ENCODE data around the gene GDF10. TPM values are rescaled to one million over a fixed set of nuclear protein-coding genes. Genes with fewer than 3 reads are reported as not detected.

The GDF10 gene
- total RNA-seq, 1 donor from 2014 or later: 0.74 TPM

DNA sequence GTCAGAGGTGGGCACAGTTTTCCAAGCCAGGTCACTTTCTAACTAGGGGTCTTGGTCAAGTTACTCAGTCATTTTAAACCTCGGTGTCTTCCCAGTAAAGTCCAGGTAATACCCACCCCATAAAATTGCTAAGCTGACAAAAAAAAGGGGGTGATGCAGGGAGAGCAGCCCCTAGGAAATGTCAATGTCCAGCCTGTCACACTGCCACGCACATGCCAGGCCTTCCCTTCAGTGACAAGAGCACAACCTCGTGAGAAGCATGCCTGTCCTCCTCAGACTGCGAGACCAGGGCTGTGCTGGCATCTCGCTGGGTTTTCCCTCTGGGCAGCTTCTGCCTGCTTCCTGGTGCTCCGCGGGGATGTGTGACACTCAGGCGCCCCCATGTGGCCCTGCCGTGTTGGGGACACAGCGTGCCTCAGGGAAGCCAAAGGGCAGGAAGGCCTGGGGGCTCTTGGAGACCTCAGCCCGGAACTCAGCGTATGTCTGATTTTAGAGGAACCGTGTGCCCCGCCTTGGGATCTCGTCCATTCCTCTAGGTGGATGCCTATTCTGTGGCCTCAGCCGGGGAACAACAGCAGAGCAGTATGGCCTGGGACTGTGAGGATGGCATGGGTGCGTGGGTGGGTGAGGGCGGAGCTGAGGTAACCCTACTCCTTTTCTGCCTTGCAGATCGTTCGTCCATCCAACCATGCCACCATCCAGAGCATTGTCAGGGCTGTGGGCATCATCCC is 12.1 kb downstream of the GDF10 start:
- no peaks in the 10 kb centered on the region for H3K4me1 Mint-ChIP-seq (ENCODE audit: unreplicated experiment)
- DNase-seq (ENCODE audit: low spot score): peak; percentile 90
- no peaks in the 10 kb centered on the region for H3K36me3 Mint-ChIP-seq (ENCODE audit: low read depth, unreplicated experiment)
- H3K9me3 Mint-ChIP-seq (ENCODE audit: unreplicated experiment): no peaks in the 10 kb centered on the region
- TF ChIP-seq, protein P1, sequence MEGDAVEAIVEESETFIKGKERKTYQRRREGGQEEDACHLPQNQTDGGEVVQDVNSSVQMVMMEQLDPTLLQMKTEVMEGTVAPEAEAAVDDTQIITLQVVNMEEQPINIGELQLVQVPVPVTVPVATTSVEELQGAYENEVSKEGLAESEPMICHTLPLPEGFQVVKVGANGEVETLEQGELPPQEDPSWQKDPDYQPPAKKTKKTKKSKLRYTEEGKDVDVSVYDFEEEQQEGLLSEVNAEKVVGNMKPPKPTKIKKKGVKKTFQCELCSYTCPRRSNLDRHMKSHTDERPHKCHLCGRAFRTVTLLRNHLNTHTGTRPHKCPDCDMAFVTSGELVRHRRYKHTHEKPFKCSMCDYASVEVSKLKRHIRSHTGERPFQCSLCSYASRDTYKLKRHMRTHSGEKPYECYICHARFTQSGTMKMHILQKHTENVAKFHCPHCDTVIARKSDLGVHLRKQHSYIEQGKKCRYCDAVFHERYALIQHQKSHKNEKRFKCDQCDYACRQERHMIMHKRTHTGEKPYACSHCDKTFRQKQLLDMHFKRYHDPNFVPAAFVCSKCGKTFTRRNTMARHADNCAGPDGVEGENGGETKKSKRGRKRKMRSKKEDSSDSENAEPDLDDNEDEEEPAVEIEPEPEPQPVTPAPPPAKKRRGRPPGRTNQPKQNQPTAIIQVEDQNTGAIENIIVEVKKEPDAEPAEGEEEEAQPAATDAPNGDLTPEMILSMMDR (IDR thresholded peaks at IDR 0.05; ENCODE audit: unreplicated experiment): peak; percentile 59
- H3K27me3 Mint-ChIP-seq (ENCODE audit: unreplicated experiment): no peaks in the 10 kb centered on the region
- H3K27ac Mint-ChIP-seq (ENCODE audit: unreplicated experiment): no peak overlapping the region
- H3K4me3 Mint-ChIP-seq (ENCODE audit: unreplicated experiment): no peak overlapping the region

DNA sequence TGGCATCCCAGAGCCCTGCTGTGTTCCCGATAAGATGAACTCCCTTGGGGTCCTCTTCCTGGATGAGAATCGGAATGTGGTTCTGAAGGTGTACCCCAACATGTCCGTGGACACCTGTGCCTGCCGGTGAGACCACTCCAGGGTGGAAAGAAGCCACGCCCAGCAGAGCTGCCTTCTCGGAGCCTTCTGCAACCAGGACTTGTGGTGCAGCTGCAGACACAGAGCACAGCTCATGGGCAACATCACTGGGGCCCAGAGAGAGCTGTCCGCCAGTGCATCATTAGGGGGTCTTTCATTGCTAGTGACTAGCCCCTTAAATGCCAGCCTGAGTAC is 12.6 kb downstream of the GDF10 start:
- no peak overlapping the region for H3K4me3 Mint-ChIP-seq (ENCODE audit: unreplicated experiment)
- TF ChIP-seq, protein P1 (IDR thresholded peaks at IDR 0.05; ENCODE audit: unreplicated experiment): no peak
- no peaks in the 10 kb centered on the region for H3K9me3 Mint-ChIP-seq (ENCODE audit: unreplicated experiment)
- no peaks in the 10 kb centered on the region for H3K4me1 Mint-ChIP-seq (ENCODE audit: unreplicated experiment)
- no peaks in the 10 kb centered on the region for H3K27me3 Mint-ChIP-seq (ENCODE audit: unreplicated experiment)
- no peaks in the 10 kb centered on the region for H3K36me3 Mint-ChIP-seq (ENCODE audit: low read depth, unreplicated experiment)
- no peak overlapping the region for H3K27ac Mint-ChIP-seq (ENCODE audit: unreplicated experiment)
- no peak for DNase-seq (ENCODE audit: low spot score)

DNA sequence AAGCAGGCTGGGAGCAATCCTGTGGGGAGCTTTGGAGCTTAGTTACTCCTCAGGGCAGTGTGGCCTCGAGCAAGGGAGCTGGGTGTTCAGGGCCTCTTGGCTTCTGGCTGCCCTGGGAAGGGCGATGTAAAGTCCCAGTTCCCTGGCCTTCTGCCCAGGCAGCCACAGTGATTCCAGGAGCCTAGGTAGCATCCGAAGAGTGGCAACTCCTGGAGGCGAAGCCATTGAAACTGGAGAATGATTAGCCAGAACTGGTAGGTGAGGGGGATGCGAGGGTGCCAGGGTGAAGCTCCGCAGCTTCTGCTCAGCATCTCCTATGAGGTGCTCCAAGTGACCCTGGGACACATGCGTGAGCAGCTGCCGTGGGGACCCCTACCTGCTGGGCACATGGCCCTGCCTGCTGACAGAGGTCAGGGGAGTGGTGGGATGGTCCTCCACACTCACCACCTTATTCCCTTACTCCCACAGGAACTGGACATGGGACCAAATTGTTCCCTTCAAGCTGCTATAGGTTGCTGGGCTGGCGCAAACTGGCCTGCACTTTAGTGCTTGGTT is 14.5 kb downstream of the GDF10 start:
- Mint-ChIP-seq H3K27ac (ENCODE audit: unreplicated experiment) (no peak overlapping the region), H3K27me3 (ENCODE audit: unreplicated experiment) (no peaks in the 10 kb centered on the region), H3K36me3 (ENCODE audit: low read depth, unreplicated experiment) (no peaks in the 10 kb centered on the region), H3K4me3 (ENCODE audit: unreplicated experiment) (no peak overlapping the region), H3K9me3 (ENCODE audit: unreplicated experiment) (no peaks in the 10 kb centered on the region), H3K4me1 (ENCODE audit: unreplicated experiment) (peaks cover 2% of the 10 kb centered on the region)
- TF ChIP-seq, protein P1 (IDR thresholded peaks at IDR 0.05; ENCODE audit: unreplicated experiment): no peak
- no peak for DNase-seq (ENCODE audit: low spot score)

DNA sequence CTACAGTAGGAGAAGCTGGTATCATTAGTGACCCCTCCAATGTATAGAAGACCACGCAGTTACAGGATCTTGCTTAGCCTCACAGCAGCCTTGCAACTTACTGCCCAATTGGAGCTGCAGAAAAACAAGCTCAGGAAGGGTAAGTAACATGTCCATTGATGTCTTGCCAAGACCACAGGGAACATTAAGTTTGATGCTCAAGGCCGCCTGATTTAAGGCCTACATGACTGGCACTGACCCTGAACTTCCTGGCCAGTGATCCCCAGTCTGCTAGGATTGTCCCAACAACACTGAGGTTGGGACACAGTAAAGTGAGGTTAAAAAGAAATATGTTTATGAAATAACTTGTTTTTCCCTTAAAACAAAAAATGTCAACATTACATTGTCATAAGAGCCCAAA is 15.4 kb downstream of the GDF10 start:
- Mint-ChIP-seq H3K9me3 (ENCODE audit: unreplicated experiment) (no peaks in the 10 kb centered on the region), H3K36me3 (ENCODE audit: low read depth, unreplicated experiment) (no peaks in the 10 kb centered on the region), H3K4me3 (ENCODE audit: unreplicated experiment) (no peak overlapping the region), H3K4me1 (ENCODE audit: unreplicated experiment) (peaks cover 2% of the 10 kb centered on the region), H3K27me3 (ENCODE audit: unreplicated experiment) (no peaks in the 10 kb centered on the region), H3K27ac (ENCODE audit: unreplicated experiment) (no peak overlapping the region)
- DNase-seq (ENCODE audit: low spot score): no peak
- TF ChIP-seq, protein P1 (IDR thresholded peaks at IDR 0.05; ENCODE audit: unreplicated experiment): no peak

DNA sequence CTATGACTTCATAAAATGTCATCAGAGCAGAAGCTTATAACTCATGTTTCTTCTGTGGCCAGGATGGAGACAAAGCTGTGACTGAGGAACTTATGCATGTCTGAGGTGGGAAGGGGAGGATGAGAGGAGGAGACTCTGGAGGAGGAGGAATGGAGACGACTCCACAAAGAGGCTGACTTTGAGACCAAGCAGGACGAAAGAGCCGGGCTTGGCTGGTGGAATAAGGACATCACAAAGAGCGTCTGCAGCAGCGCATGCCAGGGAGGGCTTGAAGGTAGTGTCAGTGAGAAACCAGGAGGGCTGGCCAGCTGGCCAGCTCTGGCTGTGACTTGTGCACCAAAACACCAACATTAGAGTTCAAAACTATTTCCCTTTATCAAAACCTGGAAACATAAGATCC is 16.1 kb downstream of the GDF10 start:
- H3K36me3 Mint-ChIP-seq (ENCODE audit: low read depth, unreplicated experiment): no peaks in the 10 kb centered on the region
- no peak for DNase-seq (ENCODE audit: low spot score)
- peaks cover 2% of the 10 kb centered on the region for H3K4me1 Mint-ChIP-seq (ENCODE audit: unreplicated experiment)
- no peak overlapping the region for H3K4me3 Mint-ChIP-seq (ENCODE audit: unreplicated experiment)
- TF ChIP-seq, protein P1 (IDR thresholded peaks at IDR 0.05; ENCODE audit: unreplicated experiment): no peak
- H3K27ac Mint-ChIP-seq (ENCODE audit: unreplicated experiment): no peak overlapping the region
- no peaks in the 10 kb centered on the region for H3K9me3 Mint-ChIP-seq (ENCODE audit: unreplicated experiment)
- no peaks in the 10 kb centered on the region for H3K27me3 Mint-ChIP-seq (ENCODE audit: unreplicated experiment)

Measured in endothelial cell (in vitro differentiated cells).